H1 (cell line): Measurements from ENCODE around the gene VPS26B. TPM values are rescaled to one million over a fixed set of nuclear protein-coding genes. Genes with fewer than 3 reads are reported as not detected.

Experiments
- CTCF ChIA-PET: fragments of 300-600 bp; sonication (Branson Sonifier 250); formaldehyde crosslinking; loops from one replicate; lab custom pipeline; 2021; ENCODE audit not compliant: partially characterized antibody; lab: Charles Lee
- POLR2A ChIA-PET: fragments of 300-600 bp; sonication (Branson Sonifier 250); formaldehyde crosslinking; loops from one replicate; lab custom pipeline; 2021; ENCODE audit warnings: inconsistent platforms; ENCODE audit not compliant: partially characterized antibody; lab: Charles Lee
- DNase-seq, 2 experiments: peaks; one replicate each; pipeline versions ENCODE4 v3.0.0 to v3.0.0-alpha.2; 2010 to 2022; ENCODE audit warnings: low spot score in 2 of 2, low read depth in 1 of 2, mixed read lengths in 1 of 2
- FAIRE-seq: peaks from 2 replicates; lab custom pipeline; 2011; peaks lifted over from hg19 to GRCh38; lab: Jason Lieb, UNC
- H2AFZ ChIP-seq: 2 replicates; pipeline ENCODE4 v1.8.1; 2012; ENCODE audit warnings: low read length, inconsistent platforms
- H2AK5ac ChIP-seq: 2 replicates; pipeline ENCODE4 v1.6.1; 2013; ENCODE audit warnings: low read depth, low read length
- H2BK120ac ChIP-seq: replicated peaks from 2 replicates; pipeline ENCODE3; 2013; ENCODE audit warnings: low read depth, low read length, inconsistent platforms
- H2BK12ac ChIP-seq: 2 replicates; pipeline ENCODE4 v1.6.1; 2013; ENCODE audit warnings: low read depth, low read length
- H2BK15ac ChIP-seq: 2 replicates; pipeline ENCODE4 v1.6.1; 2013; ENCODE audit warnings: low read length
- H2BK20ac ChIP-seq: 2 replicates; pipeline ENCODE4 v1.6.1; 2013; ENCODE audit warnings: low read length
- H2BK5ac ChIP-seq: 2 replicates; pipeline ENCODE4 v1.6.1; 2013; ENCODE audit warnings: low read depth, low read length
- H3K14ac ChIP-seq: 2 replicates; pipeline ENCODE4 v1.6.1; 2013; ENCODE audit warnings: inconsistent platforms; ENCODE audit not compliant: insufficient read length
- H3K18ac ChIP-seq: 2 replicates; pipeline ENCODE4 v1.6.1; 2013; ENCODE audit warnings: low read length; ENCODE audit errors: extremely low read depth
- H3K23ac ChIP-seq: 2 replicates; pipeline ENCODE4 v1.6.1; 2013; ENCODE audit warnings: inconsistent platforms; ENCODE audit not compliant: insufficient read length
- H3K23me2 ChIP-seq: 2 replicates; pipeline ENCODE4 v1.6.1; 2013; ENCODE audit warnings: low read depth, low read length
- H3K27ac ChIP-seq: 2 replicates; pipeline ENCODE4 v1.6.1; 2011; ENCODE audit warnings: low read depth, low read length, inconsistent platforms
- H3K27me3 ChIP-seq, 4 experiments: replicated peaks in 1 of 4; 1 replicate in 1 of 4; 2 replicates in 3 of 4; pipeline versions ENCODE4 v1.6.1 to v1.8.1; 2011 to 2013; ENCODE audit warnings: low read length in 3 of 4, mild to moderate bottlenecking in 3 of 4, inconsistent platforms in 2 of 4, mixed read lengths in 2 of 4, moderate library complexity in 1 of 4; ENCODE audit not compliant: control insufficient read depth in 3 of 4, insufficient read depth in 3 of 4; ENCODE audit errors: extremely low read depth in 1 of 4
- H3K36me3 ChIP-seq, 4 experiments: 2 replicates each; pipeline versions ENCODE4 v1.6.1 to v1.8.1; 2011 to 2013; ENCODE audit warnings: mild to moderate bottlenecking in 4 of 4, low read length in 3 of 4, moderate library complexity in 2 of 4, control low read depth in 1 of 4, inconsistent platforms in 1 of 4; ENCODE audit not compliant: insufficient read depth in 4 of 4, control insufficient read depth in 2 of 4
- H3K4ac ChIP-seq: replicated peaks from 2 replicates; pipeline ENCODE3; 2013; ENCODE audit warnings: low read length, low read depth, mixed read lengths, inconsistent platforms; ENCODE audit not compliant: insufficient read length
- H3K4me1 ChIP-seq, 4 experiments: replicated peaks in 1 of 4; 1 replicate in 1 of 4; 2 replicates in 3 of 4; pipeline versions ENCODE4 v1.6.1 to v1.8.1; 2011 to 2013; ENCODE audit warnings: low read length in 3 of 4, inconsistent platforms in 2 of 4, mixed read lengths in 1 of 4; ENCODE audit not compliant: insufficient read depth in 4 of 4, control insufficient read depth in 3 of 4
- H3K4me2 ChIP-seq, 2 experiments: 2 replicates each; pipeline versions ENCODE4 v1.6.1 to v1.8.1; 2011 to 2013; ENCODE audit warnings: low read depth in 2 of 2, low read length in 2 of 2, control low read depth in 1 of 2, inconsistent platforms in 1 of 2, mild to moderate bottlenecking in 1 of 2; ENCODE audit not compliant: insufficient read depth in 1 of 2
- H3K4me3 ChIP-seq, 4 experiments: fragments of 200-600, 300-600 bp in 1 of 4; sonication (generic), shearing (Covaris generic), sonication (Bioruptor Twin) in 1 of 4; 2 replicates each; pipeline versions ENCODE4 v1.5.1 to v1.8.1; 2011 to 2016; ENCODE audit warnings: low read length in 4 of 4, low read depth in 3 of 4, control low read depth in 2 of 4, inconsistent platforms in 2 of 4, mild to moderate bottlenecking in 2 of 4, mixed read lengths in 1 of 4, moderate library complexity in 1 of 4; ENCODE audit not compliant: insufficient read depth in 2 of 4; ENCODE audit errors: extremely low read depth in 1 of 4
- H3K56ac ChIP-seq: replicated peaks from 2 replicates; pipeline ENCODE3; 2013; ENCODE audit warnings: low read depth, mild to moderate bottlenecking, mixed read lengths, low read length, inconsistent platforms; ENCODE audit not compliant: insufficient read length
- H3K79me1 ChIP-seq: 2 replicates; pipeline ENCODE4 v1.6.1; 2013; ENCODE audit warnings: low read depth, low read length, control low read depth
- H3K79me2 ChIP-seq, 2 experiments: 2 replicates each; pipeline versions ENCODE4 v1.6.1 to v1.8.1; 2012 to 2013; ENCODE audit warnings: low read length in 2 of 2, mild to moderate bottlenecking in 2 of 2, inconsistent platforms in 1 of 2; ENCODE audit not compliant: insufficient read depth in 2 of 2, control insufficient read depth in 1 of 2
- H3K9ac ChIP-seq, 4 experiments: replicated peaks in 1 of 4; 1 replicate in 1 of 4; 2 replicates in 3 of 4; pipeline versions ENCODE4 v1.6.1 to v1.8.1; 2011 to 2013; ENCODE audit warnings: low read depth in 3 of 4, low read length in 3 of 4, control low read depth in 2 of 4, mild to moderate bottlenecking in 2 of 4, moderate library complexity in 2 of 4, inconsistent platforms in 1 of 4; ENCODE audit errors: extremely low read depth in 1 of 4
- H3K9me3 ChIP-seq, 2 experiments: 2 replicates each; pipeline versions ENCODE4 v1.6.1 to v1.8.1; 2012 to 2013; ENCODE audit warnings: mild to moderate bottlenecking in 2 of 2, moderate library complexity in 2 of 2, control low read depth in 1 of 2, inconsistent platforms in 1 of 2, low read depth in 1 of 2, low read length in 1 of 2, mixed read lengths in 1 of 2; ENCODE audit not compliant: insufficient read depth in 2 of 2
- H4K20me1 ChIP-seq, 2 experiments: replicated peaks in 1 of 2; 2 replicates each; pipeline versions ENCODE3 to v1.8.1; 2011 to 2013; ENCODE audit warnings: inconsistent platforms in 2 of 2, low read length in 2 of 2, mild to moderate bottlenecking in 1 of 2; ENCODE audit not compliant: insufficient read depth in 2 of 2, control insufficient read depth in 1 of 2
- H4K5ac ChIP-seq: 2 replicates; pipeline ENCODE4 v1.6.1; 2013; ENCODE audit warnings: low read length, low read depth, mixed read lengths, inconsistent platforms; ENCODE audit not compliant: insufficient read length
- H4K8ac ChIP-seq: 2 replicates; pipeline ENCODE4 v1.8.0; 2013; ENCODE audit warnings: mild to moderate bottlenecking, moderate library complexity, low read length, inconsistent platforms; ENCODE audit not compliant: insufficient read depth; ENCODE audit errors: extremely low read depth
- H4K91ac ChIP-seq: replicated peaks from 2 replicates; pipeline ENCODE3; 2013; ENCODE audit warnings: low read length, mixed read lengths, inconsistent platforms; ENCODE audit not compliant: insufficient read length
- HDAC2 ChIP-seq, 2 experiments: fragments of 300-600 bp in 1 of 2; sonication (generic) in 1 of 2; IDR thresholded peaks; 2 replicates each; pipeline ENCODE4 v1.6.1; 2011 to 2012; ENCODE audit warnings: low read depth in 2 of 2, low read length in 2 of 2, mild to moderate bottlenecking in 2 of 2, moderate library complexity in 2 of 2, borderline replicate concordance in 1 of 2, inconsistent platforms in 1 of 2
- JUND ChIP-seq: IDR thresholded peaks from 2 replicates; pipeline ENCODE4 v1.6.1; 2011; ENCODE audit warnings: mild to moderate bottlenecking, improper control_type of control experiment, low read length
- KDM5A ChIP-seq: fragments of 200-600 bp; IDR thresholded peaks from 2 replicates; pipeline ENCODE4 v1.7.1; 2012; ENCODE audit warnings: mild to moderate bottlenecking, low read length, inconsistent platforms, mixed read lengths
- MAFK ChIP-seq: IDR thresholded peaks from 2 replicates; pipeline ENCODE4 v1.6.1; 2012; ENCODE audit warnings: low read depth, mild to moderate bottlenecking, improper control_type of control experiment, low read length
- MAX ChIP-seq: IDR thresholded peaks from 2 replicates; pipeline ENCODE4 v1.6.1; 2012; ENCODE audit warnings: inconsistent platforms
- NANOG ChIP-seq: IDR thresholded peaks from 2 replicates; pipeline ENCODE4 v1.6.1; 2011; ENCODE audit warnings: low read length, low read depth, mild to moderate bottlenecking, inconsistent platforms; ENCODE audit not compliant: insufficient read depth, poor library complexity, severe bottlenecking
- POLR2A ChIP-seq, 2 experiments: IDR thresholded peaks; 1 replicate in 1 of 2; 2 replicates in 1 of 2; pipeline ENCODE4 v1.6.1; 2011; ENCODE audit warnings: low read depth in 2 of 2, low read length in 2 of 2, mild to moderate bottlenecking in 2 of 2; ENCODE audit errors: control extremely low read depth in 1 of 2
- POU5F1 ChIP-seq: IDR thresholded peaks from 2 replicates; pipeline ENCODE4 v1.6.1; 2011; ENCODE audit warnings: low read depth, mild to moderate bottlenecking, low read length, moderate library complexity
- SRF ChIP-seq: IDR thresholded peaks from 2 replicates; pipeline ENCODE4 v1.6.1; 2011; ENCODE audit warnings: mild to moderate bottlenecking, low read depth, low read length, moderate library complexity
- TAF1 ChIP-seq: IDR thresholded peaks from 2 replicates; pipeline ENCODE4 v1.6.1; 2011; ENCODE audit warnings: mild to moderate bottlenecking, low read depth, low read length
- WGBS, 2 experiments: shearing (Covaris generic) in 1 of 2; methylation state at CpG; one replicate each; pipeline versions ENCODE4 v1.1.6 to v1.1.7; 2013 to 2015; ENCODE audit warnings: low lambda C conversion rate in 2 of 2, mixed read lengths in 2 of 2, inconsistent platforms in 1 of 2, low coverage in 1 of 2, missing lambda C conversion rate in 1 of 2; ENCODE audit not compliant: insufficient replicate concordance in 2 of 2, insufficient coverage in 1 of 2, insufficient read length in 1 of 2; ENCODE audit errors: extremely low coverage in 1 of 2, missing lambda C conversion rate in 1 of 2; 5-methylcytosine and 5-hydroxymethylcytosine counted together
- polyA plus RNA-seq, 7 experiments: library from polyadenylated mRNA; depleted of rRNA in 3 of 7; stranded (reverse) in 5 of 7; unstranded in 2 of 7; fragments of >200 nt in 5 of 7; fragments of 200-250 nt in 2 of 7; gene quantifications; 1 replicate in 5 of 7; 2 replicates in 1 of 7; 4 replicates in 1 of 7; pipeline versions ENCODE4 v1.2.1 to v1.2.3, GENCODE V29; 2011 to 2013; ENCODE audit warnings: missing spikeins in 2 of 7, mixed read lengths in 2 of 7
- total RNA-seq: library from RNA; stranded (reverse); fragmentation: NEBNext Ultra II Directional; extraction: Animal tissue kit (Norgen Biotek cat#: 25700); gene quantifications from 2 replicates; pipeline ENCODE4 v1.2.1, GENCODE V29; 2021

VPS26B gene
- total and polyA plus RNA-seq, 2 of the 8 experiments (the other 6 are each of a cell fraction or from before 2014, with no cell fraction given): 18.3 to 27.0 TPM

- TF ChIP-seq SRF (no peak), POU5F1 (no peak), MAFK (no peak), POLR2A (IDR thresholded peaks at IDR 0.05; ENCODE audit: control extremely low read depth in 1 of 2, low read depth in 2 of 2, low read length in 2 of 2) (no peak), NANOG (no peak), MAX (no peak), TAF1 (no peak), KDM5A (no peak), JUND (no peak), HDAC2 (IDR thresholded peaks at IDR 0.05; ENCODE audit: borderline replicate concordance in 1 of 2, low read depth in 2 of 2, low read length in 2 of 2) (no peak)
- Histone ChIP-seq H2BK5ac (no peak overlapping the region), H3K56ac (no peak overlapping the region), H2BK120ac (no peak overlapping the region), H2AK5ac (no peak overlapping the region), H3K9me3 (no peaks in the 10 kb centered on the region), H3K4me1 (no peaks in the 10 kb centered on the region; a peak in 1 of 7 replicates), H4K20me1 (no peaks in the 10 kb centered on the region), H3K36me3 (peaks cover 3 to 20% (median 12%) of the 10 kb centered on the region in 4 experiments; a peak in 7 of 8 replicates), H3K27me3 (no peaks in the 10 kb centered on the region; a peak in 1 of 7 replicates), H3K4me3 (no peak overlapping the region), H3K18ac (no peak overlapping the region), H3K79me1 (no peaks in the 10 kb centered on the region), H2BK15ac (no peak overlapping the region), H3K4ac (no peak overlapping the region), H3K4me2 (no peak overlapping the region), H2BK12ac (no peak overlapping the region), H4K8ac (no peak overlapping the region), H3K9ac (no peak overlapping the region), H3K27ac (no peak overlapping the region), H3K23ac (no peak overlapping the region), H4K91ac (no peak overlapping the region), H3K14ac (no peak overlapping the region), H3K23me2 (no peaks in the 10 kb centered on the region), H3K79me2 (no peaks in the 10 kb centered on the region), H4K5ac (no peak overlapping the region), H2AFZ (no peak overlapping the region), H2BK20ac (no peak overlapping the region)
- POLR2A ChIA-PET: interaction anchor here (1.2 to 6.0 kb wide), 6 partner anchors 9 to 20 kb away, joined by 3 to 42 read pairs (median 4); partner anchors contain the start of gene GLB1L3
- FAIRE-seq (no peak), DNase-seq (no peak)
- CTCF ChIA-PET: interaction anchor here (1.0 to 3.4 kb wide), 6 partner anchors 9 to 106 kb away, joined by 3 to 11 read pairs (median 4); no protein-coding TSS in a partner anchor
- 95% methylated on average over 13 of the region's 13 CpGs; no CpG with 5 or more reads in 1 of the 2 experiments for WGBS, 2 experiments
Observed at GRCh38 chr11:134288486-134288885, 64.0 kb downstream of the VPS26B start.
